Activated naive CD4-positive, alpha-beta T cell (primary cell): ENCODE results near the gene TSFM.

ENCODE experiments used
- DNase-seq, 4 experiments: peaks; one replicate each; lab custom pipeline; 2025; lab: John Stamatoyannopoulos, UW

The TSFM gene

GRCh38 chr12:57746025-57746424 is 36.6 kb upstream of the TSFM start:
- DNase-seq = no peak

- DNase-seq = no peak
Measured at GRCh38 chr12:57749061-57749460, 33.5 kb upstream of the TSFM start.

- no peak for DNase-seq
Measured at GRCh38 chr12:57750561-57751431, 31.8 kb upstream of the TSFM start.

- DNase-seq = no peak
Measured at GRCh38 chr12:57751432-57751787, 31.2 kb upstream of the TSFM start.

- DNase-seq = peak; percentile 90 to 98 (median 96)
Measured at GRCh38 chr12:57751788-57752667, 30.6 kb upstream of the TSFM start, which contains the start of gene CDK4. CDK4 (minus strand) TSS chr12:57752310; CDS start chr12:57751717, 593 bp downstream.

GRCh38 chr12:57752668-57753000 is 30.0 kb upstream of the TSFM start:
- no peak for DNase-seq

- no peak for DNase-seq
Measured at GRCh38 chr12:57753756-57754337, 28.7 kb upstream of the TSFM start.

- peak; percentile 22 to 80 (median 47) for DNase-seq
Measured at GRCh38 chr12:57754411-57755193, 28.0 kb upstream of the TSFM start, which contains the start of gene MARCHF9. MARCHF9 (plus strand) TSS chr12:57755103; CDS start chr12:57755529, 426 bp downstream.

GRCh38 chr12:57755194-57755453 is 27.5 kb upstream of the TSFM start:
- DNase-seq = no peak

- DNase-seq = peak in 1 of 4 experiments; percentile 26
Measured at GRCh38 chr12:57755454-57756372, 26.9 kb upstream of the TSFM start.

- DNase-seq = peak; percentile 28 to 59 (median 44)
Measured at GRCh38 chr12:57756406-57757341, 25.9 kb upstream of the TSFM start.

GRCh38 chr12:57757771-57758170 is 24.8 kb upstream of the TSFM start:
- DNase-seq = no peak

GRCh38 chr12:57758552-57759359 is 23.8 kb upstream of the TSFM start:
- no peak for DNase-seq

GRCh38 chr12:57759360-57759980 is 23.1 kb upstream of the TSFM start:
- peak in 1 of 4 experiments; percentile 26 for DNase-seq

GRCh38 chr12:57760347-57760982 is 22.1 kb upstream of the TSFM start:
- DNase-seq = no peak

GRCh38 chr12:57761391-57761998 is 21.1 kb upstream of the TSFM start:
- no peak for DNase-seq

GRCh38 chr12:57762463-57762862 is 20.1 kb upstream of the TSFM start:
- DNase-seq = no peak
